ENCODE results near the gene PLA2G4B. TPM values are rescaled to one million over a fixed set of nuclear protein-coding genes. Genes with fewer than 3 reads are reported as not detected.
A peak's percentile ranks its signal among the peaks of the same experiment; 100 is the strongest.

Gene PLA2G4B, protein sequence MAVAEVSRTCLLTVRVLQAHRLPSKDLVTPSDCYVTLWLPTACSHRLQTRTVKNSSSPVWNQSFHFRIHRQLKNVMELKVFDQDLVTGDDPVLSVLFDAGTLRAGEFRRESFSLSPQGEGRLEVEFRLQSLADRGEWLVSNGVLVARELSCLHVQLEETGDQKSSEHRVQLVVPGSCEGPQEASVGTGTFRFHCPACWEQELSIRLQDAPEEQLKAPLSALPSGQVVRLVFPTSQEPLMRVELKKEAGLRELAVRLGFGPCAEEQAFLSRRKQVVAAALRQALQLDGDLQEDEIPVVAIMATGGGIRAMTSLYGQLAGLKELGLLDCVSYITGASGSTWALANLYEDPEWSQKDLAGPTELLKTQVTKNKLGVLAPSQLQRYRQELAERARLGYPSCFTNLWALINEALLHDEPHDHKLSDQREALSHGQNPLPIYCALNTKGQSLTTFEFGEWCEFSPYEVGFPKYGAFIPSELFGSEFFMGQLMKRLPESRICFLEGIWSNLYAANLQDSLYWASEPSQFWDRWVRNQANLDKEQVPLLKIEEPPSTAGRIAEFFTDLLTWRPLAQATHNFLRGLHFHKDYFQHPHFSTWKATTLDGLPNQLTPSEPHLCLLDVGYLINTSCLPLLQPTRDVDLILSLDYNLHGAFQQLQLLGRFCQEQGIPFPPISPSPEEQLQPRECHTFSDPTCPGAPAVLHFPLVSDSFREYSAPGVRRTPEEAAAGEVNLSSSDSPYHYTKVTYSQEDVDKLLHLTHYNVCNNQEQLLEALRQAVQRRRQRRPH
- total RNA-seq, result 10 to 100 TPM; 62.0 to 90.3 (median 86.5) TPM

DNA sequence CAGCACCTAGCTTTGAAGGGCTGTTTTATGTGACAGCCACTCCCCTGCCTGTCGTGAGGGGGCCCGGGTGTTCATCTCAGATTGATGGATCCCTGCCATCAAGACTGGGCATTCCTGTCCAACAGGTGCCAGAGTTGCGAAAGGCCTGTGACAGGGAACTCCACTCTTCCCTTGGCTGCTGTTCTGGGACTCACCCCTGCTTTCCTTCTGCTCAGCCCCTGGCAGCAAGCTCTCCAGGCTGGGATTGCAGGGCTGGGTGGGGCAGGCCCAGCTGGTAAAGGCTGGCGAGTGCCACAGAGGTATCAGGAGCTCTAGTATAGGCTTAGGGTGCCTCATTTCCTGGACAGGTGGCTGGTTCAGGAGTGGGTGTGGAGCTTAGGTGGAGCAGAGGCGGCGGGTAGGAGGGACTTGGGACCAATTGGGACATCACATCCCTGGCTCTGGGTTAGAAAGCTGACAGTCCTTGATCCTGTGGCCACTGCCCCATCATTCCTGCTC lies at the start of gene PLA2G4B:
PLA2G4B (plus strand) TSS at position 448 of the 498 bp plus-strand sequence. CDS start 67 bp downstream, outside the sequence.
- DNase-seq (ENCODE audit: low spot score in 2 of 2), result peak in 1 of 2 donors; percentile 79
- WGBS, 2 donors, result 58 to 70% methylated on average over 6 of the region's 6 CpGs
- no peak for TF ChIP-seq POLR2A (IDR thresholded peaks at IDR 0.05)
- TF ChIP-seq, protein P1, sequence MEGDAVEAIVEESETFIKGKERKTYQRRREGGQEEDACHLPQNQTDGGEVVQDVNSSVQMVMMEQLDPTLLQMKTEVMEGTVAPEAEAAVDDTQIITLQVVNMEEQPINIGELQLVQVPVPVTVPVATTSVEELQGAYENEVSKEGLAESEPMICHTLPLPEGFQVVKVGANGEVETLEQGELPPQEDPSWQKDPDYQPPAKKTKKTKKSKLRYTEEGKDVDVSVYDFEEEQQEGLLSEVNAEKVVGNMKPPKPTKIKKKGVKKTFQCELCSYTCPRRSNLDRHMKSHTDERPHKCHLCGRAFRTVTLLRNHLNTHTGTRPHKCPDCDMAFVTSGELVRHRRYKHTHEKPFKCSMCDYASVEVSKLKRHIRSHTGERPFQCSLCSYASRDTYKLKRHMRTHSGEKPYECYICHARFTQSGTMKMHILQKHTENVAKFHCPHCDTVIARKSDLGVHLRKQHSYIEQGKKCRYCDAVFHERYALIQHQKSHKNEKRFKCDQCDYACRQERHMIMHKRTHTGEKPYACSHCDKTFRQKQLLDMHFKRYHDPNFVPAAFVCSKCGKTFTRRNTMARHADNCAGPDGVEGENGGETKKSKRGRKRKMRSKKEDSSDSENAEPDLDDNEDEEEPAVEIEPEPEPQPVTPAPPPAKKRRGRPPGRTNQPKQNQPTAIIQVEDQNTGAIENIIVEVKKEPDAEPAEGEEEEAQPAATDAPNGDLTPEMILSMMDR (IDR thresholded peaks at IDR 0.05), result no peak
- H3K4me3 ChIP-seq (ENCODE audit: low read depth, poor library complexity, severe bottlenecking), result no peak within 1 kb of the TSS
- intact Hi-C loops (cut with DNase I; ENCODE audit: low total_unique reads), result no loop called here

DNA sequence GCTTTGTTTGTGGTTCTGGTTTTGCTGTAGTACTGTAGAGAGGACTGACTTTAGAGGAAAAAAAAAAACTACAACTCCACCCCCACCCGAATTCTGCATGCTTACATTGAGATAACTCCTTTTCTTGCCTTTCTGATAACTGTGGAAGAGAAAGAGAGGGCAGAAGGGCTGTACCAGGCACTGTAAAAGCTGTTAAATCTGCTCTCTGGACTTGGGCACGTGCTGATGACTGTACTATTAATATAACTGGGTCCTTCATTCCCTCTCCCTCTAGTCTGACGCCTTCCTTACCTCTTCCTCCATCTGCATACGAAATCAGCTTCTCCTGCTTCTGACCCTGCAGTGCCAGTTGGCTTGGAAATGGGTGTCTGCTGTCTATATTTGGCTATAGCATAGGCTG lies 49.4 kb upstream of the PLA2G4B start:
- no peak overlapping the region for H3K4me3 ChIP-seq (ENCODE audit: low read depth, poor library complexity, severe bottlenecking)
- 47 to 54% methylated on average over 4 of the region's 4 CpGs for WGBS, 2 donors
- DNase-seq (ENCODE audit: low spot score in 2 of 2), result no peak
- no peak for TF ChIP-seq POLR2A (IDR thresholded peaks at IDR 0.05)
- TF ChIP-seq, protein P1 (IDR thresholded peaks at IDR 0.05), result no peak
- intact Hi-C loops (cut with DNase I; ENCODE audit: low total_unique reads), result no loop called here

DNA sequence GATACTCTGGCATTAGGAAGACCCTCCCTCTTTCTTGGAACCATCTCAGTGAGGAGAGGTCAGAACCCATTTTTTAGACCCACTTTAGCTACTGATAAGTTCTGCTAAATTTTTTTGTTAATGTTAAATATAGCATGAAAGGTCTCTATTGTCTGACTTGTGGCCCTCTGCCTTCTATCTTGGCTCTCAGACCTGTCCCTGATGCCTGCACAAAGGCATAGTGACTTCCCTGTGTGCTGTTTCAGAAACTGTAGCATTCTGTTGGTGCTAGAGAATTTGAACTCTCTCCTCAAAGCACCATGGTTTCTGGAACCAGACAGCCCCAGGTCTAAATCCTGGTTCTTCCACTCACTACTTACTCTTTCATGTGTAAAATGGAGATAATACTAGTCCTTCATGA lies 49.0 kb upstream of the PLA2G4B start:
- intact Hi-C loops (cut with DNase I; ENCODE audit: low total_unique reads), result no loop called here
- no peak for TF ChIP-seq POLR2A (IDR thresholded peaks at IDR 0.05)
- TF ChIP-seq, protein P1 (IDR thresholded peaks at IDR 0.05), result no peak
- no peak for DNase-seq (ENCODE audit: low spot score in 2 of 2)
- no peak overlapping the region for H3K4me3 ChIP-seq (ENCODE audit: low read depth, poor library complexity, severe bottlenecking)

DNA sequence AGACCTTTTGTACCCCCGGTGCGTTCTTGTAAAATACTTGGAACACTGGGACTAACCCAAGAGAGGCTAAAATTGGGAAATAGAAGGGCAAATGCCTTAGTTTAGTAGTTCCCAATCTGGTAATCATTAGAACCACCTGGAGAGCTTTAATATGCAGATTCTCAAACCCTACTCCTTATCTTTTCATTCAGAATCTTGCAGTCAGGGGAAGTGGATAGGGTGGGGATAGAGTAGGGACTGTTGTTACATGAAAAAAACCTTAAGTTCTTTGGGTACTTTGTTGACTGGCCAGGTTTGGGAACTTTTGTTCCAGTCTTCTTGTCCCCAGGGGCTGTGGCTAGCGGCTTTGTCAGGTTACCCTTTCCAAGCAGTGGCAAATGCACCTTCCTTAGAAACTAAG lies 48.5 kb upstream of the PLA2G4B start:
- no peak overlapping the region for H3K4me3 ChIP-seq (ENCODE audit: low read depth, poor library complexity, severe bottlenecking)
- WGBS, 2 donors, result 60 to 61% methylated on average over 3 of the region's 3 CpGs
- no peak for DNase-seq (ENCODE audit: low spot score in 2 of 2)
- TF ChIP-seq, protein P1 (IDR thresholded peaks at IDR 0.05), result no peak
- TF ChIP-seq POLR2A (IDR thresholded peaks at IDR 0.05), result no peak
- intact Hi-C loops (cut with DNase I; ENCODE audit: low total_unique reads), result no loop called here

DNA sequence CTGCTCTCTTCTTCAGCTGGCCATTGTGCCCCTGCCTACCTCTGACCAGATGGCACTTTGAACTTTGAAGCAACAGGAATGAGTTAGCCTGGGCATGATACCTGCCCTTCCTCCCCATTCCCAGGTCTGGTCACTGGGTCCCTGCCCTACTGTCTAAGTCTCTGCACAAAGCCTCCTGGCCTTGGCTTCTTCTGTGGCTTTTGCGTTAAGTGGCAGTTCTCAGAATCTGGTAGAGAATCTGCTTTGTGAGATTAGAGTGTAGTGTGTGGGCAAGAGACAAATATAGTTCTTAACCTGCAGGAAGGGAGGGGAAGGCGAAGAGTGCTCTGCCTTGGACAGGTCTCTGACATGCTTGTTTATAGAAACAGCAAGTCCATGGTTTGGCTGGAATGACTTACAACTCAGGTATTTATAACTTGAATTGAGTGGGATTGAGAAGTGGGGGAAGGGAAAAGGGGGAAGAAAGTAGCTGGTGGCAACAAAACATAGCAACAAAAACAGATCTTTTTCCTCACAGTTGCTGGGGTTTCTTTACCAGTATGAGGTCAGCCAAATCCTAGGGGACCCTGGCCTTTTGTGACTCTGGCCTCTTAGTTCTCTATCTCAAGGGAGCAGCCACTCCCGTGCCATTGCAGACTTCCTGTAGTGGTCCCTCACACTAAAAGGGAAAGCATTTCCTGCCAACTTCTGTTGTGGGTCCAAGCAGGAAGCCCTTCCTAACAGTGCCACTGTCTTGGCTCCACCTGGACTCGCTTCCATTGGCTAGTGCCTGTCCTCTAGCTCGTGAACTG lies 47.7 kb upstream of the PLA2G4B start:
- no peak for TF ChIP-seq POLR2A (IDR thresholded peaks at IDR 0.05)
- TF ChIP-seq, protein P1 (IDR thresholded peaks at IDR 0.05), result no peak
- no peak for DNase-seq (ENCODE audit: low spot score in 2 of 2)
- intact Hi-C loops (cut with DNase I; ENCODE audit: low total_unique reads), result no loop called here
- no peak overlapping the region for H3K4me3 ChIP-seq (ENCODE audit: low read depth, poor library complexity, severe bottlenecking)
- 32 to 38% methylated on average over 5 of the region's 5 CpGs for WGBS, 2 donors
